Inflammatory macrophage treated with lipopolysaccharide for 4 hours (primary cell): Measurements from ENCODE around the gene GOLGA1.
"Not testable (repeated sequence)": the region's sequence is repeated elsewhere in the genome, so short reads cannot be mapped to it uniquely, and the experiment has no call there.

Source experiments
- DNase-seq: peaks from one replicate; pipeline ENCODE4 v3.0.0-alpha.2; 2020

GOLGA1 gene

DNA sequence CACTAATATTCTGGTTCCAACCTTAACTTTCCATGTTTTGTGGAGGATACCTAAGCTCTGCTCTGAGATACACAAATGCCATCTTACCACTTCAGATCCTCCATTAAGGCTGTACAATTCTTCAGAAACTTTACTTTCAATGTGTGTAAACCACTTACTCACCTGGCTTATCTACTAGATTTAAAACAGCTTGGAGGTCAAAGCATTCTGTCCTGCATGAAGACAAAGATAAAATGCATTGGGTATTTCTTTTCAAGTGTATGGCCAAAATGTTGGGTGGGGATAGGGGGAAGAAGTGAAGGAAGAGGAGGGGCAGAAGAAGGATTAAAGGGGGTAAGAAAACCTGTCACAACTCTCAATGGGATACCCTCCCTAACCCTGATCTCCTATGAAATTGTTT lies 939 bp downstream of the GOLGA1 start:
- DNase-seq = no peak

DNA sequence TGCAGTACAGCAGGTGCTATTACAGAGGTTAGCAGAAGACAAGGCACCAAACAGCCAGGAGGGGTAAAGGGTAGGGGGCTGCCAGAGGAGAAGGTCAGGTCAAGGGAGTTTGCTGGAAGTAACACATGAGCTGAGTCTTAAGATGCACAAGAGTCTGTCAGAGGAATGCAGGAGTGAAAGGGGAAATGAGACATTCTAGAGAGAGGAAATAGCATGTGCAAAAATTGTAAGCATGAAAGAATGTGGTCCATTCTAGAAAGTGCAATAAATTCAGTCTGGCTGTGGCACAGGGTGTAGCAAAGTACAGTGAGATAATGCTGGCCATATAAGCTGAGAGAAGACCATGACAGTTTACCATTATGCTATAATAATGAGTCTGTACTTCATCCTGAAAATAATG lies 6.6 kb downstream of the GOLGA1 start:
- peak; percentile 33 for DNase-seq

DNA sequence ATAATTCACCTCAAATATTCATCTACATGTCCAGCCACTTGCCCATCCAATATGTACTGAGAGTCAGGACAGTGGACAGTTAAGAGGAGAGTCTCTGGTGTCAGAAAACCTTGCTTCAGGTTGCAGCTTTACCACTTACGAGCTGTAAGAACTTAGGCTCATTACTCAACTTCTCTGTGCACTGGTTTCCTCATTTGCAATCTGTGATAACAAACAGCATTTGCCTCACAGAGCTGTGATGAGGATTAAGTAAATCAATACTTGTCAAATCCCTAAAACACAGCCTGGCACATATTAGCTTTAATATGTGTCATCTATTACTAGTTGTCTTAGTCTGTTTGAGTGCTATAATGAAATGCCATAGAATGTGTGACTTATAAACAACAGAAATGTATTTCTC lies 8.6 kb downstream of the GOLGA1 start:
- DNase-seq = peak; percentile 52

DNA sequence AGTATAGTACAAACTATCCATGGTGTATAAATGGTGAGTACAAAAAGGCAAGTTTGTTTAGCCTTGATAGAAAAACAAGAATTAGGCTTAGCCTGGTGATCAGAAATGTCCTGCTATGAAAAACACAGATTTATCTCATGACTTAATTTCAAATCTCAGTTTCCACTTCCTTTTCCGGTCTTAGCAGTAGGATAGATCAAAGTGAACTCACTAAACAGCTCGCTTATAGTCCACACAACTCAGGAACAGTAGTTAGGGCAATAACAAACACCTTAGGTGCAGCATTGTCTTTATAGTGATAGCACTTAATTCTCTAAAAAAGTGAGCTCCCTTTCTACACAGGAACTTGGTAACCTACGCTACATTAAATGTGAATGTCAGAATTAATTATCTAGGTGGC lies 11.4 kb downstream of the GOLGA1 start:
- no peak for DNase-seq

DNA sequence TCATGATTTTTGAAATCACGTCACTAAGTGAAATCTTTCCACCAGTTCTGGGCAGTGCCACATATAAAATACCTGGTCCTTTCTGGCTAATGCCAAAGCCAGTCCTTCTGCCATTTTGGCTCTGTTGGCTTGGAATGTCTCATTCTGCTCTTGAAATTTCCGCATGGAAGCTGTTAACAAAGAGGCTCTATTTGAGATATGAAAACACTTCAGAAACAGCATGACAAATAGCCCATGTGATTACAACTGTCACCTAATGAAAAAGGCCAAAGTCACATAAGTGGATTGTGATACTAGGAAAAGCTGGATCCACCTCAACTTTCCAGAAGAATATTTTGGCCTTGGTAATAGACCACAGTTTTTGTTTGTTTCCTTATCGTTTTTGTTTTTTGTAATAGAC lies 12.8 kb downstream of the GOLGA1 start:
- DNase-seq = no peak

DNA sequence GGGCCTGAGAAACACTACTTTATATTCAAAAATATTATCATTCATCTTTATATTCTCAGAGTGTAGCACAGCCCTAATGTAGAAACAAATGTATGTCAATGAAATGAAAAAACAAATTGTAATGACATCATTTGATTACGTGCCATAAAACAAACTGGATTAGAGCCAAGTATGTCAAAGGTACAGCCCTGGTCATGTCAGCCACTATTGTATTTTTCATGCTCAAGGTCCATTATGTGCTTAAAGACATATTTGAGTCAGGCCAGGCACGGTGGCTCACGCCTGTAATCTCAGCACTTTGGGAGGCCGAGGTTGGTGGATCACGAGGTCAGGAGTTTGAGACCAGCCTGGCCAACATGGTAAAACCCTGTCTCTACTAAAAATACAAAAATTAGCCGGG lies 20.5 kb downstream of the GOLGA1 start:
- not testable (repeated sequence) for DNase-seq

DNA sequence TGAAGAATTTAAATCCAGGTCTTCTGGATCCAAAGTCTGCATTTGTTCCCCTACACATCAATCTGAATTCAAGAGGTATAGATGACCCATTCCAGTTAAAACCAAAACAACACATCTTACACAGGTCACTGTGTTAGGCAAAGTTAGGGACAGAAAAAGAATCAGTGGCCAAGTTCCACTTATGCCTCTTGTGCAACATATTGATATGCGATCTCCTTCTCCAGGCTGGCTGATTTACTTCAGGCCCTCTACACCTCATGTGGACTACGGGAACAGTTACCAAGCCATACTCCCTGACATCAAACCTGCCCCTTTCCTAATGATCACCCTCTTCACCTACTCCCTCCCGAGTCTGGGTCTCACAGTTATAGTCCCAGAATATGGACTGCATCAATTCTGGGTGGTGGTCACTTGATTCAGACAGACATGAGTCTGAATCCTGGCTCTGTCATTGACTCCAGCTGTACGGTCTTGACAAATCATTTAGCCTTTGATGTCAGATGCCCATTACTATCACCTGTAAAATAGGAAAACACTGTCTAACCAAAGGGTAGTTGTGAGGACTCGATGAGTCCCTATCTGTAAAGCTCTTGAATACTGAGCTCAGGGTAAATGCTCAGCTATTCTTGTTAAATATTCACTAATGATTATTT lies 26.0 kb downstream of the GOLGA1 start:
- DNase-seq = no peak

DNA sequence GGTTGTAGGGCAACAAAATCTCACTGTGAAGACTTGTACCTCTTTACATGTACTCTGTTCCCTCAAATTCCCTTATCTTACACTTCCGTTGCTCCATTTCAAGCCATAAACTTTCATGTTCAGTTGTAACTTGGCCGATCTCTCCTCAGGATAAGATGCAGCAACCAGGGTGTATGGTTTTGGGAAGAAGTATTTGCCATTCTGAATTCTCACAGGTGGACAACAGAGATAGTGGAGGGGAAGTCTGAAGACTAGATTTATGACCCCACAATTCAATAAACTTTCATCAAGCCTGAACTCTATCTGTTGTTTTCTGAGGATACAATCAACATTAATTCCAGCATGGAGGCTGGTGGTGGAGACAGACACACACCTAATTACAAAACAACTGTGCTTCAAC lies 27.5 kb downstream of the GOLGA1 start:
- DNase-seq = no peak

DNA sequence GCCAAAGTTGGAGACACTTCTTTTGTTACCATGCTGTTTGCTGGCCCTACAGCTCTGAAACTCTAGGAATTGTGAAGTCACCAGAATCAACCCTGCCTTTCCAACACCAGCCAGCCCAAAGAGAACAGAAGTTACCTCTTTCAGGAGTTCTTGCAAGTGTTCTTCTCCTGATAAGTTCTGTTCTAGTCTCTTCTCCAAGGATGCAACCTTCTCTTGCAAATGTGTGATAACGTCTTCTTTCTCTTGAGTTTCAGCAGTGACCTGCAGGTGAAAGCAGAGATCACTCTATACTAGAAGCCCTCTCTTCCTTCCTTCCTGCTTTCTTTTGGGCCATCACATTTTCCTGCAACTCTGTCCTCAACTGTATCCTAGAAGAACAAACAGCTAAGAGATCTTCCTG lies 29.1 kb downstream of the GOLGA1 start:
- no peak for DNase-seq

DNA sequence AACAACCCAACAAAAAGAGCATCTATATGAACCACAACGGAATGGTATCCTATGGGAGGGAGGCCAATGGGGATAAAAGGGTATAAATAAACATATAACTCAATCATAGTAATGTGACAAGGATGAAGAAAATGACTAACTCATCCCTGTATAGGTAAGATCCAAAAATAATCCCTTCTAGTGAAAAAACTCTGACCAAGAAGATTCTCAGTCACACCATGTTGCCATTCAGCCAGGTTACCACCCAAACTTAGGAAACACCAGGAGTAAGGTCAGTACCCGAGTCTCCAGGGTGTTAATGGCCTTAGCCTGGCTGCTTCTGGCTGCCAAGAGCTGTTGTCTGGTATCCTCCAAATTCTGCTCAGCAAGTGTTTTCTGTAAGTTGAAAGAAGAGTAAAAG lies 32.8 kb downstream of the GOLGA1 start:
- DNase-seq = no peak

DNA sequence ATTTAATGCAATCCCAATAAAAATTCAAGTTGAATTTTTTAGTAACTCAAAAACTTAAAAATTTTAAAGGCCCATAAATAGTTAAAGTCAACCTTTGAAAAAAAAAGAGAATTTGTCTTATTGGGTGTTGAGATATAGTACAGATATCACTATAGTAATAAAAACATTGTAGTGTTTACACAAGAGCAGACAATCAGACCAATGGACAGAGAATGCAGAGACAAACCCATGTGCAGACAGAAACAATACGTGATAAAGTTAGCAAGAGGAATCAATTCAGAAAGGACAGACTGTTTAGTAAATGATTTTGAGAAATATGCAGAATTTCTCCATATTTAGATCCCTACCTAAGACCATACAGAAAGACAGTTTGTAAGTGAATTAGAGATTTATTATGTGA lies 33.9 kb downstream of the GOLGA1 start:
- no peak for DNase-seq

DNA sequence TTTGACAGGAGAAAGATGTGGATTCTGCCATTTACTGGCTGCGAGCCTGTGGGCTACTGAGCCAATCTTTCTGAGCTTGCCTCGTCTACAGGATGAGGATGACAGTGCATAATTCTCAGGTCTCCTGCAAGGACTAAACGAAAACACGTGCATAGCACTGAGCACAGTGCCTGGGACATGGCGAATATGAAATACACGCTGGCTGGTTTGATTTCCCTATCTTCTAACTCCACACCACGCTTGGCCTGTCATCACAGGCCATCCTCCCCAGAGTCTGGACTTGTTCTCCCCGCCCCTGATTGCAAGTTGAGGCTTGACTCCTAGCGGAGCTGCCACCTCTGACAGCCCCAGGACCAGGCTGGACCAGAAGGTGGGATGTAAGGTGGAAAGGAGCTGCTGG lies 41.0 kb downstream of the GOLGA1 start:
- no peak for DNase-seq

DNA sequence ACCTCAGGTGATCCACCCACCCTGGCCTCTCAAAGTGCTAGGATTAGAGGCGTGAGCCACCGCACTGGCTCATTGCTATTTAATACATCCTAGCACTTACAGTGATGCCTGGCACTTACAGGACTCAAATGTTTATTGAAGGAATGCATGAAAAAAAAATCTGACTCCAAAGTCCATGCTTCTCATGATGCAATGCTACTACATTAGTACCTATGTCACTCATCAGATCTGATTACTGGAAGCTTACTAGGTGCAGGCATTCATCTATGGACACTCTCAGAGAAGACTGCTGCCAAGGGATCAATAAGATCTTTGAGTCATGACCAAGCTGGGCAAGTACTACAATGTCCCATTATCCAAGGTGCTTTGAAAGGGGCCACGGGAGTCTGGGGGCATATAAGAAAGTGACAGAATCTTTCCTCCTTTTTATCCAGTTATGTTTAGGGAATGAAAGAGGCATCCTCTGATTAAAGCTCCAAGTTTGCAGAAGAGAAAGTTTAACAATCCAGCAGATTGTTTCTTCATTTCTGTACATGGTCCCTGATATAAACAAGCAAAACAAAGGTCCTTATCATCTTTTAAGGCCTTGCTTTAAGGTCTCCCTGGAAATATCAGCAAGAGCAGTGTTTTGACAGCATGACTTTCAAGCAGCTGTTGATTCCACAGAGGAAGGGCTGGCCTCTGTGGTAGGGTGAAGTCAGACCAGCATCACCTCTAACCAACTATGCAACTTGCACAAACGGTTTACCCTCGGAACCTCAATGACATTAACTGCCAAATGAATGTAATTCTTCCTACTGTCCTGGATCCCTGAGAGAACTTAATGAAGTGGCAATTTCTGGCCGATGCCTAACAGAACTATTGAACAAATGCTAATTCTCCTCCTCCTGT lies 43.1 kb downstream of the GOLGA1 start:
- no peak for DNase-seq

DNA sequence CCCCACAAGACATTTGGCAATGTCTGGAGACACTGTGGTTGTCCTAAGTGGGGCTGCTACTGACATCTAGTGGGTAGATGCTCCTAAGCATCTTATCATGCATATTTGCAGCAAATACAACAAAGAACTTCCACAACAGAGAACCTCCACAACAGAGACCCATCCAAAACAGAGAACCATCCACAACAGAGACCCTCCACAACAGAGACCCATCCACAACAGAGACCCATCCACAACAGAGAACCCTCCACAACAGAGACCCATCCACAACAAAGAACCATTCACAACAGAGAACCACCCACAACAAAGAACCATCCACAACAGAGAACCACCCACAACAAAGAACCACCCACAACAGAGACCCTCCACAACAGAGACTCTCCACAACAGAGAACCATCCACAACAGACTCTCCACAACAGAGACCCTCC lies 46.1 kb downstream of the GOLGA1 start:
- DNase-seq = peak; percentile 16

DNA sequence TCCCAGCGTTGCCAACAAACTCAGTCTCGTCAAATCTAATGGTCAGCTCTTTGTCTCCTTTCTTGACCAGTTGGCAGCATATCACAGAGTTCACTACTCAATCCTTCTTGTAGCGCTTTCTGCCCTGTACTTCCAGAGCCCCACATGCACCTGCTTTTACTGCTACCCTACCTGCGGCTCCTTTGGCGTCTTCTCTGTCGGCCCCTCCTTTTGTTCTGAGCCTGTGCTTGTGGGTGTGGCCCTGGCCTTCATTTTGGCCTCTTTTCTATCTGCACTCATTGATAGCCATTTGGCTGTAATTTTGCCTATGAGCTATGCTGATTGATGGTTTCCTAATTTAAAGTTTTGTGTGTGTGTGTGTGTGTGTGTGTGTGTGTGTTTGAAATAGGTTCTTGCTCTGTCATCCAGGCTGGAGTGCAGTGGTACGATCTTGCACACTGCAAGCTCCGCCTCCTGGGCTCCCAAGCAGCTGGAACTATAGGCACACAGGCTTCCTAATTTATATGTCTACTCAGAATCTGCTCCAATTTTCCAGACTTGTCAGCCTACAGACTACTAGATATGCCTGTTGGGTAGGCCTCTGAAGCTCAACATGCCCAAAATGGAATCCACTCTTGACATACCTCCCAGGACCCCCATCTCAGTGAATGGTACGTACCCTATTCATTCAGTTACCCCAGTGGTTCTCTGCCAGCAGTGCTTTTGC lies 46.7 kb downstream of the GOLGA1 start:
- DNase-seq = no peak

DNA sequence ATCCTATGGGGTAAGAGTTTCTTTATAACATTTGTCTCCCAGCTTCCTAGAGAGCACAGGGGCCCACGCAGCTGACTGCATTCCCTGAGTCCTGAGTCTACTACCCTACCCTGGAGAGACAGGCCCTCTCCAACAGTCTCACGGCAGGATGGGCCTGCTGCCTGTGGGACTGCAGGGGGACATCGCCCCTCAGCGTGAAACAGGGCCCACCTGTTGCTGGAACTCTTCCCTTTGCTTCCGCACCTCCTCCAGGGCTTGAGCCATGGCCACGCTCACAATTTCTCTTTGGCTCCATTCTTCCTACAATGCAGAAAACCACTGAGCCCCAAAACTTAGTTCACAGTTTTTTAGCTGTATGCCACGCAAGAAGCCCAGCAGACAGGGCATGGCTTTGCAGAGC lies 50.7 kb downstream of the GOLGA1 start:
- DNase-seq = no peak

DNA sequence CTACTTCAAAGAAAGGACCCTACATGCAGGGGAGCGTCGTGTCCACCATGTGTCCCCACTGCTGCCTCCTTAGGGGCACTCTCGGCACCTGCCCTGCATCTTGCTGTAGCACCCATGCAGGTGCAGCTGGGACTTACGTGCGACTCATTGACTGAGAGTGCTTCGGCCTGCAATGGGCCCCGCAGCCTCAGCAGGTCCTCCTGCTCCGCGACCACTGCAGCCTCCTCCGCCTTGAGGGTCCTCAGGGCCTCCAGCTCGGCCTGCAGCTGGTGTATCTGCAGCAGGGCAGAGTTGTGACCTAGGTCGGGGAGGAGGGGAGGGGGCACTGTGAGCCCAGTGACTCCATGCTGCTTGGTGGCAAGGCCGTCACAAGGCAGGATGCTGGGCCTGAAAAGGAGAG lies 51.9 kb downstream of the GOLGA1 start:
- no peak for DNase-seq

DNA sequence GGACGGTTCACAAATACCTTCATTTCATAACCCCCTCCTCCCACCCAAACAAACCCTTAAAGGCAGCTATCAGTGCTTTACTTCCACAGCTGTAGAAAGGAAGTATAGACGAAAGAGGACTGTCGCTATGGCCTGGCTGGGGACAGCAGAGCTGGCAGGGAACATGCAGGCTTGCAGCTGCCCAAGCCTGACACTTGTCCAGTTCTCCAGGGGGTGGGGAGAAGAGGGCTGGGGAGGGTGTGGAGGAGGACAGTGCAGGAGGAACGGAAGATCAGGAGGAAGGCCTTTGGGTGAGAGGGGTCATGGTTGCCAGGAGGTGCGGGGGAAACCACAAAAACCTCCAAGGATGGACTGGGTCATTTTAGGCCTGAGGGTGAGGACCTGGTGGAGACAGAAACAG lies 53.1 kb downstream of the GOLGA1 start:
- no peak for DNase-seq

DNA sequence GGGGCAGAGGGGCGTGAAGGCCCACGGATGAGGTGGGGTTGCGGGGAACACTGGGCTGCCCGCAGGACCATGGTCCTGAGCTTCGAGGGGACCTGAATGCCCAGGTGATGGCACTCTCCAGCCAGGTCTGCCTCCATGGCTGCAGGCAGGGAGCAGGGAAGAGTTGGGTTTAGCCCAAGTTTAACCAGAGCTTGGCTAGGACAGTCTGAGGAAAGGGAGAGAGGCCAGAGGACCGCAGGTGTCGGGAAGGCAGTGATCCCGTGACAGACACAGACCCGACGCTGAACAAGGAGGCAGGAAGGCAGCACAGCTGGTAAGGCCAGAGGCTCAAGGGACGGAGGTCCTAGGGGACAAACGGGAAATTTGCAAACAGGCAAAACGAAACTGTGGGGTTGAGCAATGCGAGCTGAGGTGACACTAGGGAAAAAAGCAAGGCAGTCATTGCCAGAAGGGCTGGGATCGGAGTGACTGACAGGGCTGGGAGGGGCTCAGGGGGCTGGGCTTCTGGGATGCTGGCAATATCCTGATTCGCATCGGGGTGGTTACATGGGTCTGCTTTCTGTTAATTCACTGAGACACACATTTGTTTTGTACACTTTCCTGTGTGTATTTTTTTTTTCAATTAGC lies 53.9 kb downstream of the GOLGA1 start:
- no peak for DNase-seq

DNA sequence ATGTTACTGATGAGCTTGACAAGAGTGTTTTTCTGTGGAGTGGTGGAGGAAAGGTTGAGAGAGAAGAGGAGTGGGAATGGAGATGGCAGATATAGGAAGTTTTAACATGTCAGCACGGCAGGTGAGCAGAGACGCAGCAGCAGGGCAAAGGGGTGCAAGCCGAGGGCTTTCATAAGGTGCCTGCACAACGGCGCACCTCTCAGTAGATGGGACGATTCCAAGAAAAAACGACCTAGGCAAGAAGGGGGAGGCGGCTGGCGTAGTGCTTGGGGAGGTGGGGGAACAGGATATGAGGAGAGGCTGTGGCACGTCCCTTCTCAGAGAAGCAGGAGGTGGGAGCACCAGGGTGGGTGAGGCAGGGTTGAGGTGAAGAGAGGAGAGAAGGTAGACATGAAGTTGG lies 54.4 kb downstream of the GOLGA1 start:
- DNase-seq = no peak

DNA sequence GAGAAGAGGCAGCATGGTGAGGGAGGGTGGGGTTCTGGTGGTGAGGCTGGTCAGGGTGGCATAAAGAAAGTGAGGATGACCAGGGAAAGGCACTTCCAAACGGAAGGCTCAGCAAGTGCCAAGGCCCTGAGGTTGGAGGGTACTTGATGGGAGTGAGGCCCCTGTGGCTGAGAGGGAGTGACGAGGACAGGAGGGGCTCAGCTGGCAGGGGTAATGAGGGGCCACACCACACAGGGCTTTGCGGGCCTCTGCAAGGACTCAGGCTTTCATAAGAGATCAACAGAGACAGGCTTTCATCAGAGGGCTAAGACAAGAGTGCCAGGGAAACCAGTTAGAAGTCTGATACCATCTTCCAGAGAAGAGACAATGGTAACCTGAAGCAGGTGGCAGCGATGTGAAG lies 55.3 kb downstream of the GOLGA1 start:
- DNase-seq = no peak

DNA sequence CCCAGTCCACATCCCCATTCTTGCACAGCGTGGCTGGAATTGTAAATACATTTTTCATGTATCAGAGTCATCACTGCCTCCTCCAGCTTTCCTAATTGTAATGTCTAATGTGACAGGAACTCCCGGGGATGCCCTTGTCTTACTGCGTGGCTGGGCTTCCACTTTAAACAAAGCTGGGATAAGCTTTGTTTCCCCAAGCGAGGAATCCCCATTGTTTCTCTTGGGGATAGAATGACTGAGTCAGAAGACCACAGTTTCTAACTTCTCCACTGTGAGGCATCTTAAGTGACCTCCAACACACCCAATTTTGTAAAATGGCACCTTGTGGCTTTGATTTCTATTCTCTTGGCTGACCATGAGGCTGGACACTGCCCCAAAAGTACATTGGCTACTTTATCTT lies 56.5 kb downstream of the GOLGA1 start:
- DNase-seq = no peak

DNA sequence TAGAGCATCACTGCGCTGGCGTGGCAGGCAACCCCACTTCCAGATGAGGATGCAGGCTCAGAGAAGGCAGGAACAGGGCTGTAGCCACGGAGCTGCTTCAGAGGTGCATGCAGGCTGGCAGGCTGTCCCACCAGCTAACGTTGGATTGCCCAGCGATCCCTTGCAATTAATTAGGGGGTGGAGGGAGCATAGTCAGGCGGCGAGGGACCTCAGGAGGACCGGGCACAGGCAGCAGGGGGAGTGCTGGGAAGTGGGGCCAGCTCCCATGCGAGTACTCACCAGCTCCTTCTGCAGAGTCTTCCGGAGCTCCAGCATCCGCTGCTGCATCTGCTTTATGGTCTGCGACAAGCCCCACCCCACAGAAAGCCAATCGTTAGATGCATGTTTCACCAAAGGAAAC lies 58.7 kb downstream of the GOLGA1 start:
- no peak for DNase-seq
